WTC11 (cell line): ENCODE data around the gene APH1A. TPM values are rescaled to one million over a fixed set of nuclear protein-coding genes. Genes with fewer than 3 reads are reported as not detected.
A peak's percentile ranks its signal among the peaks of the same experiment; 100 is the strongest.

Experiments used
- ARID4B ChIP-seq: sonication (generic); formaldehyde crosslinking; IDR thresholded peaks from 2 replicates; pipeline ENCODE4 v1.8.0; 2023; ENCODE audit warnings: missing genetic modification reagents, mild to moderate bottlenecking, borderline replicate concordance
- ATF1 ChIP-seq: sonication (generic); formaldehyde crosslinking; IDR thresholded peaks from 2 replicates; pipeline ENCODE4 v1.8.1; 2023; ENCODE audit warnings: mild to moderate bottlenecking, moderate library complexity, missing genetic modification reagents
- CREM ChIP-seq: sonication (generic); formaldehyde crosslinking; IDR thresholded peaks from 2 replicates; pipeline ENCODE4 v1.8.1; 2022; ENCODE audit warnings: mild to moderate bottlenecking, missing genetic modification reagents, moderate library complexity
- ELF4 ChIP-seq: sonication (generic); formaldehyde crosslinking; IDR thresholded peaks from 2 replicates; pipeline ENCODE4 v1.8.1; 2022; ENCODE audit warnings: low read depth, mild to moderate bottlenecking, moderate library complexity, missing genetic modification reagents
- EMX1 ChIP-seq: fragments of 250-450 bp; sonication (Bioruptor Pico); IDR thresholded peaks from 2 replicates; pipeline ENCODE4 v1.8.0; 2021; ENCODE audit warnings: mild to moderate bottlenecking
- ETV6 ChIP-seq: sonication (generic); formaldehyde crosslinking; IDR thresholded peaks from 2 replicates; pipeline ENCODE4 v1.8.1; 2022; ENCODE audit warnings: mild to moderate bottlenecking, missing genetic modification reagents
- FOXJ3 ChIP-seq: sonication (generic); formaldehyde crosslinking; IDR thresholded peaks from 2 replicates; pipeline ENCODE4 v1.9.0; 2021; ENCODE audit warnings: missing genetic modification reagents, mild to moderate bottlenecking, borderline replicate concordance
- FOXK1 ChIP-seq: sonication (generic); formaldehyde crosslinking; IDR thresholded peaks from 2 replicates; pipeline ENCODE4 v1.8.0; 2022; ENCODE audit warnings: mild to moderate bottlenecking, moderate library complexity, missing genetic modification reagents
- GABPB1 ChIP-seq: sonication (generic); formaldehyde crosslinking; IDR thresholded peaks from 2 replicates; pipeline ENCODE4 v1.8.1; 2023; ENCODE audit warnings: mild to moderate bottlenecking, missing genetic modification reagents
- MYBL2 ChIP-seq: sonication (generic); formaldehyde crosslinking; IDR thresholded peaks from 2 replicates; pipeline ENCODE4 v1.8.1; 2023; ENCODE audit warnings: mild to moderate bottlenecking, moderate library complexity, missing genetic modification reagents
- NFATC4 ChIP-seq: fragments of 250-450 bp; sonication (Bioruptor Pico); IDR thresholded peaks from 2 replicates; pipeline ENCODE4 v1.9.0; 2021; ENCODE audit warnings: mild to moderate bottlenecking
- NR1H2 ChIP-seq: sonication (generic); formaldehyde crosslinking; IDR thresholded peaks from 2 replicates; pipeline ENCODE4 v1.9.0; 2021; ENCODE audit warnings: mild to moderate bottlenecking, moderate library complexity, missing genetic modification reagents
- NR2C2 ChIP-seq: sonication (generic); formaldehyde crosslinking; IDR thresholded peaks from 2 replicates; pipeline ENCODE4 v1.8.0; 2022; ENCODE audit warnings: mild to moderate bottlenecking, missing genetic modification reagents
- PRRX2 ChIP-seq: fragments of 250-450 bp; sonication (Bioruptor Pico); IDR thresholded peaks from 2 replicates; pipeline ENCODE4 v1.8.0; 2021; ENCODE audit warnings: mild to moderate bottlenecking
- RORB ChIP-seq: fragments of 250-450 bp; sonication (Bioruptor Pico); IDR thresholded peaks from 2 replicates; pipeline ENCODE4 v1.9.0; 2021; ENCODE audit warnings: mild to moderate bottlenecking
- SP1 ChIP-seq: sonication (generic); formaldehyde crosslinking; conservative IDR thresholded peaks from 2 replicates; pipeline ENCODE4 v1.8.1; 2022; ENCODE audit warnings: missing genetic modification reagents
- TEAD1 ChIP-seq: sonication (generic); formaldehyde crosslinking; IDR thresholded peaks from 2 replicates; pipeline ENCODE4 v1.8.0; 2022; ENCODE audit warnings: mild to moderate bottlenecking, missing genetic modification reagents
- ZBTB21 ChIP-seq: sonication (generic); formaldehyde crosslinking; IDR thresholded peaks from 2 replicates; pipeline ENCODE4 v1.8.1; 2023; ENCODE audit warnings: mild to moderate bottlenecking, missing genetic modification reagents, borderline replicate concordance
- ZNF317 ChIP-seq: sonication (generic); formaldehyde crosslinking; IDR thresholded peaks from 2 replicates; pipeline ENCODE4 v1.8.1; 2023; ENCODE audit warnings: low read depth, mild to moderate bottlenecking, moderate library complexity, missing genetic modification reagents, borderline replicate concordance
- ZNF512 ChIP-seq: sonication (generic); formaldehyde crosslinking; IDR thresholded peaks from 2 replicates; pipeline ENCODE4 v1.8.1; 2022; ENCODE audit warnings: missing genetic modification reagents, borderline replicate concordance
- total RNA-seq: library from RNA; stranded (reverse); gene quantifications from 3 replicates; pipeline ENCODE4 v1.2.3, GENCODE V29; 2021
- TF ChIP-seq, protein P1 (sequence below): sonication (generic); formaldehyde crosslinking; IDR thresholded peaks from 2 replicates; pipeline ENCODE4 v1.8.0; 2023; ENCODE audit warnings: mild to moderate bottlenecking, missing genetic modification reagents
- TF ChIP-seq, protein P2 (sequence below): sonication (generic); formaldehyde crosslinking; IDR thresholded peaks from 2 replicates; pipeline ENCODE4 v1.8.1; 2022; ENCODE audit warnings: mild to moderate bottlenecking, missing genetic modification reagents, moderate library complexity, borderline replicate concordance
- TF ChIP-seq, protein P3 (sequence below): sonication (generic); formaldehyde crosslinking; conservative IDR thresholded peaks from 2 replicates; pipeline ENCODE4 v1.8.1; 2023; ENCODE audit warnings: mild to moderate bottlenecking, low read depth, missing genetic modification reagents, moderate library complexity
- TF ChIP-seq, protein P4 (sequence below): sonication (generic); formaldehyde crosslinking; conservative IDR thresholded peaks from 2 replicates; pipeline ENCODE4 v1.8.1; 2022; ENCODE audit warnings: mild to moderate bottlenecking, missing genetic modification reagents
- TF ChIP-seq, protein P5 (sequence below): sonication (generic); formaldehyde crosslinking; IDR thresholded peaks from 2 replicates; pipeline ENCODE4 v1.8.1; 2023; ENCODE audit warnings: mild to moderate bottlenecking, missing genetic modification reagents

The APH1A gene
- total RNA-seq, 1 experiment from 2014 or later, result 120 TPM

GRCh38 chr1:150293433-150294253, 24.8 kb upstream of the APH1A start, which contains the start of gene MRPS21 (continued):
- TF ChIP-seq, protein P1, sequence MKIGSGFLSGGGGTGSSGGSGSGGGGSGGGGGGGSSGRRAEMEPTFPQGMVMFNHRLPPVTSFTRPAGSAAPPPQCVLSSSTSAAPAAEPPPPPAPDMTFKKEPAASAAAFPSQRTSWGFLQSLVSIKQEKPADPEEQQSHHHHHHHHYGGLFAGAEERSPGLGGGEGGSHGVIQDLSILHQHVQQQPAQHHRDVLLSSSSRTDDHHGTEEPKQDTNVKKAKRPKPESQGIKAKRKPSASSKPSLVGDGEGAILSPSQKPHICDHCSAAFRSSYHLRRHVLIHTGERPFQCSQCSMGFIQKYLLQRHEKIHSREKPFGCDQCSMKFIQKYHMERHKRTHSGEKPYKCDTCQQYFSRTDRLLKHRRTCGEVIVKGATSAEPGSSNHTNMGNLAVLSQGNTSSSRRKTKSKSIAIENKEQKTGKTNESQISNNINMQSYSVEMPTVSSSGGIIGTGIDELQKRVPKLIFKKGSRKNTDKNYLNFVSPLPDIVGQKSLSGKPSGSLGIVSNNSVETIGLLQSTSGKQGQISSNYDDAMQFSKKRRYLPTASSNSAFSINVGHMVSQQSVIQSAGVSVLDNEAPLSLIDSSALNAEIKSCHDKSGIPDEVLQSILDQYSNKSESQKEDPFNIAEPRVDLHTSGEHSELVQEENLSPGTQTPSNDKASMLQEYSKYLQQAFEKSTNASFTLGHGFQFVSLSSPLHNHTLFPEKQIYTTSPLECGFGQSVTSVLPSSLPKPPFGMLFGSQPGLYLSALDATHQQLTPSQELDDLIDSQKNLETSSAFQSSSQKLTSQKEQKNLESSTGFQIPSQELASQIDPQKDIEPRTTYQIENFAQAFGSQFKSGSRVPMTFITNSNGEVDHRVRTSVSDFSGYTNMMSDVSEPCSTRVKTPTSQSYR, result no peak
- TF ChIP-seq NR1H2, result no peak
- no peak for TF ChIP-seq RORB
- TF ChIP-seq, protein P2, sequence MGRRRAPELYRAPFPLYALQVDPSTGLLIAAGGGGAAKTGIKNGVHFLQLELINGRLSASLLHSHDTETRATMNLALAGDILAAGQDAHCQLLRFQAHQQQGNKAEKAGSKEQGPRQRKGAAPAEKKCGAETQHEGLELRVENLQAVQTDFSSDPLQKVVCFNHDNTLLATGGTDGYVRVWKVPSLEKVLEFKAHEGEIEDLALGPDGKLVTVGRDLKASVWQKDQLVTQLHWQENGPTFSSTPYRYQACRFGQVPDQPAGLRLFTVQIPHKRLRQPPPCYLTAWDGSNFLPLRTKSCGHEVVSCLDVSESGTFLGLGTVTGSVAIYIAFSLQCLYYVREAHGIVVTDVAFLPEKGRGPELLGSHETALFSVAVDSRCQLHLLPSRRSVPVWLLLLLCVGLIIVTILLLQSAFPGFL, result no peak
- TF ChIP-seq ZNF317 (CRISPR knock-in tag), result no peak
- TF ChIP-seq GABPB1 (CRISPR knock-in tag), result peak; percentile 85
- TF ChIP-seq ETV6 (CRISPR knock-in tag), result peak; percentile 86
- TF ChIP-seq, protein P3, sequence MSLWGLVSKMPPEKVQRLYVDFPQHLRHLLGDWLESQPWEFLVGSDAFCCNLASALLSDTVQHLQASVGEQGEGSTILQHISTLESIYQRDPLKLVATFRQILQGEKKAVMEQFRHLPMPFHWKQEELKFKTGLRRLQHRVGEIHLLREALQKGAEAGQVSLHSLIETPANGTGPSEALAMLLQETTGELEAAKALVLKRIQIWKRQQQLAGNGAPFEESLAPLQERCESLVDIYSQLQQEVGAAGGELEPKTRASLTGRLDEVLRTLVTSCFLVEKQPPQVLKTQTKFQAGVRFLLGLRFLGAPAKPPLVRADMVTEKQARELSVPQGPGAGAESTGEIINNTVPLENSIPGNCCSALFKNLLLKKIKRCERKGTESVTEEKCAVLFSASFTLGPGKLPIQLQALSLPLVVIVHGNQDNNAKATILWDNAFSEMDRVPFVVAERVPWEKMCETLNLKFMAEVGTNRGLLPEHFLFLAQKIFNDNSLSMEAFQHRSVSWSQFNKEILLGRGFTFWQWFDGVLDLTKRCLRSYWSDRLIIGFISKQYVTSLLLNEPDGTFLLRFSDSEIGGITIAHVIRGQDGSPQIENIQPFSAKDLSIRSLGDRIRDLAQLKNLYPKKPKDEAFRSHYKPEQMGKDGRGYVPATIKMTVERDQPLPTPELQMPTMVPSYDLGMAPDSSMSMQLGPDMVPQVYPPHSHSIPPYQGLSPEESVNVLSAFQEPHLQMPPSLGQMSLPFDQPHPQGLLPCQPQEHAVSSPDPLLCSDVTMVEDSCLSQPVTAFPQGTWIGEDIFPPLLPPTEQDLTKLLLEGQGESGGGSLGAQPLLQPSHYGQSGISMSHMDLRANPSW (CRISPR knock-in tag), result no peak
- no peak for TF ChIP-seq ZBTB21 (CRISPR knock-in tag)
- TF ChIP-seq SP1 (CRISPR knock-in tag), result peak; percentile 45; the same call in 1 of the 2 replicates
- peak; percentile 69 for TF ChIP-seq TEAD1 (CRISPR knock-in tag)
- no peak for TF ChIP-seq NR2C2
- 0 out of 2 replicates have a peak, but pooled peaks have one; percentile 73 for TF ChIP-seq MYBL2
- TF ChIP-seq ATF1 (CRISPR knock-in tag), result 0 out of 2 replicates have a peak, but pooled peaks have one; percentile 31
- TF ChIP-seq FOXK1 (CRISPR knock-in tag), result peak; percentile 99
- TF ChIP-seq ZNF512 (CRISPR knock-in tag), result no peak
- TF ChIP-seq FOXJ3 (CRISPR knock-in tag), result no peak
- TF ChIP-seq PRRX2 (CRISPR knock-in tag), result no peak
- TF ChIP-seq ARID4B (CRISPR knock-in tag), result peak; percentile 76; the same call in 1 of the 2 replicates
- TF ChIP-seq, protein P4, sequence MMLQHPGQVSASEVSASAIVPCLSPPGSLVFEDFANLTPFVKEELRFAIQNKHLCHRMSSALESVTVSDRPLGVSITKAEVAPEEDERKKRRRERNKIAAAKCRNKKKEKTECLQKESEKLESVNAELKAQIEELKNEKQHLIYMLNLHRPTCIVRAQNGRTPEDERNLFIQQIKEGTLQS, result no peak
- TF ChIP-seq EMX1 (CRISPR knock-in tag), result no peak
- TF ChIP-seq NFATC4 (CRISPR knock-in tag), result 0 out of 2 replicates have a peak, but pooled peaks have one; percentile 26
- no peak for TF ChIP-seq ELF4 (CRISPR knock-in tag)
- TF ChIP-seq, protein P5, sequence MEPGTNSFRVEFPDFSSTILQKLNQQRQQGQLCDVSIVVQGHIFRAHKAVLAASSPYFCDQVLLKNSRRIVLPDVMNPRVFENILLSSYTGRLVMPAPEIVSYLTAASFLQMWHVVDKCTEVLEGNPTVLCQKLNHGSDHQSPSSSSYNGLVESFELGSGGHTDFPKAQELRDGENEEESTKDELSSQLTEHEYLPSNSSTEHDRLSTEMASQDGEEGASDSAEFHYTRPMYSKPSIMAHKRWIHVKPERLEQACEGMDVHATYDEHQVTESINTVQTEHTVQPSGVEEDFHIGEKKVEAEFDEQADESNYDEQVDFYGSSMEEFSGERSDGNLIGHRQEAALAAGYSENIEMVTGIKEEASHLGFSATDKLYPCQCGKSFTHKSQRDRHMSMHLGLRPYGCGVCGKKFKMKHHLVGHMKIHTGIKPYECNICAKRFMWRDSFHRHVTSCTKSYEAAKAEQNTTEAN (CRISPR knock-in tag), result no peak
- peak; percentile 95 for TF ChIP-seq CREM (CRISPR knock-in tag)
